ENCODE data around the gene FBXW2.

- TF ChIP-seq GATA3 (IDR thresholded peaks at IDR 0.05; ENCODE audit: low read depth, low read length): no peak
- no peak for TF ChIP-seq GATA2 (IDR thresholded peaks at IDR 0.05; ENCODE audit: low read depth, low read length)
Observed at GRCh38 chr9:120718316-120718715, 74.9 kb downstream of the FBXW2 start.

Data from SH-SY5Y (cell line).